ENCODE results near the gene TRIOBP. TPM values are rescaled to one million over a fixed set of nuclear protein-coding genes. Genes with fewer than 3 reads are reported as not detected.
A peak's percentile ranks its signal among the peaks of the same experiment; 100 is the strongest.

Gene TRIOBP
- total RNA-seq, 1 experiment from 2014 or later: 170 TPM

GRCh38 chr22:37771702-37772427, 75.0 kb downstream of the TRIOBP start:
- Histone ChIP-seq H4K20me1 (ENCODE audit: insufficient read depth) (no peaks in the 10 kb centered on the region), H2AFZ (no peak overlapping the region), H3K36me3 (ENCODE audit: low read depth) (peaks cover 30% of the 10 kb centered on the region), H3K79me2 (ENCODE audit: low read depth) (no peaks in the 10 kb centered on the region), H3K9me3 (ENCODE audit: insufficient read depth, low read depth) (no peaks in the 10 kb centered on the region), H3K27me3 (ENCODE audit: insufficient read depth, low read depth) (no peaks in the 10 kb centered on the region), H3K4me1 (replicated peaks; ENCODE audit: insufficient read depth) (peaks cover 19% of the 10 kb centered on the region), H3K9me2 (ENCODE audit: insufficient read depth) (no peaks in the 10 kb centered on the region), H3K4me3 (no peak overlapping the region), H3K27ac (no peak overlapping the region), H3K4me2 (no peak overlapping the region), H3F3A (ENCODE audit: insufficient read depth, low read depth) (peaks cover 54% of the 10 kb centered on the region)
- CTCF ChIA-PET: no interaction called here
- POLR2A ChIA-PET (ENCODE audit: unreplicated experiment): no interaction called here
- no peak for TF ChIP-seq CTCF (conservative IDR thresholded peaks at IDR 0.05)
- no peak for TF ChIP-seq EZH2 (IDR thresholded peaks at IDR 0.05; ENCODE audit: low read depth)
- DNase-seq: no peak
- no TSS peak for BruUV-seq (replicated peaks)
- intact Hi-C loops (cut with micrococcal nuclease; ENCODE audit: unreplicated experiment): no loop called here

DNA sequence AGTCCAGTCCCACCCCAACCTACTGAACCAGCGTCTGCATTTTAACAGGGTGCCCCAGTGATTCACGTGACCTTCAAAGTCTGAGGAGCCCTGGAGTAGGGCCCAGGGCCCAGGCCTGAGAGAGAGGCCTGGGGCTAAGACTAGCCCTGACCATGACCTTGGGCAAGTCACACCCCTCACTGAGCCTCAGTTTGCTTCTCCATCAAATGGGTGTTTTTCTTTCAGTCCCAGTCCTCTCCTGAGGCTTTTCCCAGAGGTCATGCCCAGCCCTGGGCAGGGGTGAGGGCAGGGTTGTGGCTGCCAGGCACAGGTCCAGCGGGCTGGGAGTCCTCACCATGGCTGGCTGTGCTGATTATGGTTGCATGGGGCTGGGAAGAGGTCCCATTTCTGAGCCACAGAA, 77.9 kb downstream of the TRIOBP start:
- no peak overlapping the region for H2AFZ ChIP-seq
- ChIA-PET POLR2A (ENCODE audit: unreplicated experiment) (no interaction called here), CTCF (no interaction called here)
- H3K36me3 ChIP-seq (ENCODE audit: low read depth): peaks cover 13% of the 10 kb centered on the region
- no peaks in the 10 kb centered on the region for H3K9me2 ChIP-seq (ENCODE audit: insufficient read depth)
- H4K20me1 ChIP-seq (ENCODE audit: insufficient read depth): no peaks in the 10 kb centered on the region
- TF ChIP-seq EZH2 (IDR thresholded peaks at IDR 0.05; ENCODE audit: low read depth): no peak
- TF ChIP-seq CTCF (conservative IDR thresholded peaks at IDR 0.05): no peak
- intact Hi-C loops (cut with micrococcal nuclease; ENCODE audit: unreplicated experiment): no loop called here
- H3K4me1 ChIP-seq (replicated peaks; ENCODE audit: insufficient read depth): peaks cover 26% of the 10 kb centered on the region
- peaks cover 67% of the 10 kb centered on the region for H3F3A ChIP-seq (ENCODE audit: insufficient read depth, low read depth)
- no peaks in the 10 kb centered on the region for H3K79me2 ChIP-seq (ENCODE audit: low read depth)
- H3K27me3 ChIP-seq (ENCODE audit: insufficient read depth, low read depth): no peaks in the 10 kb centered on the region
- H3K27ac ChIP-seq: peak overlapping the region; percentile 91; the same call in 1 of the 2 replicates
- no peaks in the 10 kb centered on the region for H3K9me3 ChIP-seq (ENCODE audit: insufficient read depth, low read depth)
- H3K4me3 ChIP-seq: no peak overlapping the region
- H3K4me2 ChIP-seq: no peak overlapping the region
- BruUV-seq (replicated peaks): no TSS peak
- no peak for DNase-seq

DNA sequence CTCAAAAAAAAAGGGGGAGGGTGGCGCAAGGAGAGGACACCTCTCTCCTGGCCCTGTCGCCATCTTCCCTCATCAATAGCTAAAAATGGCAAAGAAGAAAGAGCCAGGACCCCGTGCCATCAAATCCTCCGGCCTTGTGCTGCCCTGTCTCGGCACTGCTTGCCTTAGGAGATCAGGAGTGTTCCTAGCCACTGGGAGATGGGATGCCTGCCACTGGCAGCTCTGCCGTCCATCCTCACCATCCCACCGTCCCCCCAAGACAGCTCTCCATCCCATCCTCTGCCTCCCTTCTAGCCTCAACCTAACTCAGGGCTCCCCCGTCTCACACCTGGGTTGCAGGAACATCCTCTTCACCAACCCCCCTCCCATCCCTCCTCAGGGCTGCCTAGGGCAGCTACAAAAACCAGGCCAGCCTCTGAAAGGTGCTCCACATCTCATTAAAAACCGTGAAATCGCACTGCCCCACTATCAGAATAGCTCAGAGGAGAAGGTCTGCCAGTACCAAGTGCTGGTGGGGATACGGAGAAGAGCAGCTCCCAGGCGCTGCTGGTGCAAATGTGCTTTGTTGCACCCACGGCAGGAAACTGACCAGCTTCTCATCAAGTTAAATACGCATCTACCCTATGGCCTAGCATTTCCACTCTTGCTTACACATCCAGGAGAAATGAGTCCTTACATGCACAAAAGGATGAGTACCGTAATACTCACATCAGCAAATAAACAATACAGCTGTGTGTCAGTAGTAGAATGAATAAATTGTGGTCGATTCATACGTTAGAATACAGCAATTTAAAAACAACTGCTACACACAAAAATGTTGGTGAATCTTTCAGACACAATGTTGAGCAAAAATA, 79.2 kb downstream of the TRIOBP start:
- Histone ChIP-seq H3K4me2 (peak overlapping the region; percentile 76), H3F3A (ENCODE audit: insufficient read depth, low read depth) (peaks cover 60% of the 10 kb centered on the region), H4K20me1 (ENCODE audit: insufficient read depth) (no peaks in the 10 kb centered on the region), H3K4me3 (peak overlapping the region; percentile 22; the same call in 1 of the 2 replicates), H3K9me3 (ENCODE audit: insufficient read depth, low read depth) (no peaks in the 10 kb centered on the region), H2AFZ (no peak overlapping the region), H3K79me2 (ENCODE audit: low read depth) (no peaks in the 10 kb centered on the region), H3K9me2 (ENCODE audit: insufficient read depth) (no peaks in the 10 kb centered on the region), H3K27me3 (ENCODE audit: insufficient read depth, low read depth) (no peaks in the 10 kb centered on the region), H3K36me3 (ENCODE audit: low read depth) (peaks cover 11% of the 10 kb centered on the region), H3K4me1 (replicated peaks; ENCODE audit: insufficient read depth) (peaks cover 26% of the 10 kb centered on the region), H3K27ac (peak overlapping the region; percentile 91)
- BruUV-seq (replicated peaks): no TSS peak
- intact Hi-C loops (cut with micrococcal nuclease; ENCODE audit: unreplicated experiment): no loop called here
- DNase-seq: no peak
- CTCF ChIA-PET: interaction anchor here (0.7 to 1.4 kb wide), 4 partner anchors 16 to 132 kb away, joined by 3 to 7 read pairs (median 4); no protein-coding TSS in a partner anchor
- POLR2A ChIA-PET (ENCODE audit: unreplicated experiment): interaction anchor here (0.6 to 0.8 kb wide), 2 partner anchors 9 to 227 kb away, joined by 7 read pairs; no protein-coding TSS in a partner anchor
- TF ChIP-seq CTCF (conservative IDR thresholded peaks at IDR 0.05) (no peak), EZH2 (IDR thresholded peaks at IDR 0.05; ENCODE audit: low read depth) (no peak)

All from PC-9 (cell line).